B cell (primary cell): ENCODE data around the gene WIPI1. TPM values are rescaled to one million over a fixed set of nuclear protein-coding genes. Genes with fewer than 3 reads are reported as not detected.

Source experiments
- ATAC-seq: fragments of 200-7000 bp; cut with Tn5 transposase; one replicate; pipeline ENCODE4 v1.10.0; 2021; ENCODE audit warnings: low read depth, mild to moderate bottlenecking, moderate number of reproducible peaks, moderate library complexity
- CTCF ChIA-PET: fragments of 350-600 bp; sonication (Branson Sonifier 250); formaldehyde crosslinking; loops from one replicate; lab custom pipeline; 2021; ENCODE audit warnings: antibody characterized with exemption, inconsistent platforms; lab: Charles Lee
- POLR2A ChIA-PET: fragments of 350-600 bp; sonication (Branson Sonifier 250); formaldehyde crosslinking; loops from one replicate; lab custom pipeline; 2021; ENCODE audit warnings: antibody characterized with exemption; lab: Charles Lee
- DNase-seq: peaks from one replicate; pipeline ENCODE4 v3.0.0; 2013
- H2AFZ ChIP-seq: 2 replicates; pipeline ENCODE4 v1.6.1; 2012; ENCODE audit warnings: mild to moderate bottlenecking, low read depth, low read length; ENCODE audit not compliant: insufficient read depth, poor library complexity, severe bottlenecking
- H3K27ac ChIP-seq, 2 donors: 1 replicate in 1 of 2; 2 replicates in 1 of 2; pipeline ENCODE4 v1.5.1; 2012 to 2013; ENCODE audit warnings: low read length in 2 of 2, mild to moderate bottlenecking in 2 of 2, moderate library complexity in 1 of 2
- H3K27me3 ChIP-seq, 4 experiments: fragments of 200-600 bp in 1 of 4; sonication (generic) in 1 of 4; replicated peaks in 1 of 4; 1 replicate in 2 of 4; 2 replicates in 2 of 4; pipeline versions ENCODE4 v1.6.1 to v1.7.0; 2013 to 2016; ENCODE audit warnings: low read length in 3 of 4, mild to moderate bottlenecking in 2 of 4, mixed read lengths in 1 of 4, moderate library complexity in 1 of 4; ENCODE audit not compliant: insufficient read depth in 4 of 4, control insufficient read depth in 3 of 4; ENCODE audit errors: control extremely low read depth in 1 of 4
- H3K36me3 ChIP-seq, 2 experiments: replicated peaks in 1 of 2; 1 replicate in 1 of 2; 2 replicates in 1 of 2; pipeline versions ENCODE4 v1.6.1 to v1.7.1; 2013; ENCODE audit warnings: low read length in 1 of 2; ENCODE audit not compliant: insufficient read depth in 2 of 2, control insufficient read depth in 1 of 2; ENCODE audit errors: control extremely low read depth in 1 of 2, extremely low read depth in 1 of 2
- H3K4me1 ChIP-seq, 2 donors: fragments of 200-600 bp in 1 of 2; sonication (generic) in 1 of 2; 1 replicate in 1 of 2; 2 replicates in 1 of 2; pipeline versions ENCODE4 v1.5.1 to v1.6.1; 2013 to 2017; ENCODE audit warnings: low read length in 2 of 2; ENCODE audit not compliant: control insufficient read depth in 2 of 2, insufficient read depth in 2 of 2
- H3K4me2 ChIP-seq: replicated peaks from 2 replicates; pipeline ENCODE3; 2012; ENCODE audit warnings: mild to moderate bottlenecking, low read depth, low read length; ENCODE audit not compliant: poor library complexity, severe bottlenecking
- H3K4me3 ChIP-seq, 5 experiments: fragments of 200-600 bp in 1 of 5; sonication (generic) in 1 of 5; 1 replicate in 3 of 5; 2 replicates in 2 of 5; pipeline versions ENCODE4 v1.5.1 to v1.7.0; 2011 to 2016; ENCODE audit warnings: low read length in 4 of 5, mild to moderate bottlenecking in 4 of 5, low read depth in 2 of 5, control low read depth in 1 of 5, moderate library complexity in 1 of 5; ENCODE audit not compliant: insufficient read depth in 1 of 5; ENCODE audit errors: control extremely low read depth in 1 of 5, extremely low read depth in 1 of 5
- H3K79me2 ChIP-seq: fragments of 200-600 bp; sonication (generic); one replicate; pipeline ENCODE4 v1.6.0; 2016; ENCODE audit warnings: low read length; ENCODE audit not compliant: control insufficient read depth, insufficient read depth
- H3K9ac ChIP-seq: fragments of 200-600 bp; sonication (generic); 2 replicates; pipeline ENCODE4 v1.6.1; 2017; ENCODE audit warnings: mild to moderate bottlenecking, low read length, moderate library complexity
- H3K9me3 ChIP-seq, 3 donors: one replicate each; pipeline versions ENCODE4 v1.6.1 to v1.7.1; 2013; ENCODE audit warnings: low read length in 2 of 3; ENCODE audit not compliant: control insufficient read depth in 2 of 3, insufficient read depth in 1 of 3; ENCODE audit errors: control extremely low read depth in 1 of 3
- H4K20me1 ChIP-seq: 2 replicates; pipeline ENCODE4 v1.6.0; 2012; ENCODE audit warnings: mild to moderate bottlenecking, low read length; ENCODE audit not compliant: insufficient read depth, control insufficient read depth, poor library complexity, severe bottlenecking
- H3K27ac Mint-ChIP-seq: one replicate; pipeline ENCODE4 v1.8.0; 2021; ENCODE audit warnings: mixed read lengths
- H3K27me3 Mint-ChIP-seq: one replicate; pipeline ENCODE4 v1.8.0; 2021; ENCODE audit warnings: mixed read lengths
- H3K4me1 Mint-ChIP-seq: one replicate; pipeline ENCODE4 v1.8.0; 2021; ENCODE audit warnings: mixed read lengths
- H3K4me3 Mint-ChIP-seq: one replicate; pipeline ENCODE4 v1.8.0; 2021; ENCODE audit warnings: mixed read lengths
- H3K9me3 Mint-ChIP-seq: one replicate; pipeline ENCODE4 v1.8.0; 2022; ENCODE audit warnings: mixed read lengths; ENCODE audit not compliant: insufficient read depth
- CTCF ChIP-seq: fragments of 200-600 bp; IDR thresholded peaks from one replicate; pipeline ENCODE4 v1.8.0; 2022; ENCODE audit warnings: antibody characterized with exemption, mild to moderate bottlenecking
- EZH2 ChIP-seq: IDR thresholded peaks from 2 replicates; pipeline ENCODE4 v1.6.1; 2012; ENCODE audit warnings: borderline replicate concordance, low read depth, mild to moderate bottlenecking, moderate library complexity, low read length; ENCODE audit not compliant: insufficient read depth, poor library complexity, severe bottlenecking
- WGBS: methylation state at CpG from one replicate; pipeline ENCODE4 v1.1.5; 2013; ENCODE audit warnings: missing lambda C conversion rate; ENCODE audit not compliant: insufficient coverage; 5-methylcytosine and 5-hydroxymethylcytosine counted together
- intact Hi-C: fragments of 100-400 bp; cut with micrococcal nuclease; formaldehyde crosslinking; loops from one replicate; pipeline ENCODE4 v1.10.0; 2022
- polyA plus RNA-seq: library from polyadenylated mRNA; depleted of rRNA; stranded (reverse); fragments of >200 nt; gene quantifications from 2 replicates; pipeline ENCODE4 v1.2.3, GENCODE V29; 2012
- total RNA-seq, 2 donors: library from RNA; stranded (reverse); fragments of 120-200 nt in 1 of 2; gene quantifications; 1 replicate in 1 of 2; 2 replicates in 1 of 2; pipeline versions ENCODE4 v1.2.3 to v1.2.4, GENCODE V29; 2013 to 2022

WIPI1 gene
- total and polyA plus RNA-seq, 2 donors (not counting 1 experiment from before 2014, with no cell fraction given), result 6.0 to 14.7 TPM

DNA sequence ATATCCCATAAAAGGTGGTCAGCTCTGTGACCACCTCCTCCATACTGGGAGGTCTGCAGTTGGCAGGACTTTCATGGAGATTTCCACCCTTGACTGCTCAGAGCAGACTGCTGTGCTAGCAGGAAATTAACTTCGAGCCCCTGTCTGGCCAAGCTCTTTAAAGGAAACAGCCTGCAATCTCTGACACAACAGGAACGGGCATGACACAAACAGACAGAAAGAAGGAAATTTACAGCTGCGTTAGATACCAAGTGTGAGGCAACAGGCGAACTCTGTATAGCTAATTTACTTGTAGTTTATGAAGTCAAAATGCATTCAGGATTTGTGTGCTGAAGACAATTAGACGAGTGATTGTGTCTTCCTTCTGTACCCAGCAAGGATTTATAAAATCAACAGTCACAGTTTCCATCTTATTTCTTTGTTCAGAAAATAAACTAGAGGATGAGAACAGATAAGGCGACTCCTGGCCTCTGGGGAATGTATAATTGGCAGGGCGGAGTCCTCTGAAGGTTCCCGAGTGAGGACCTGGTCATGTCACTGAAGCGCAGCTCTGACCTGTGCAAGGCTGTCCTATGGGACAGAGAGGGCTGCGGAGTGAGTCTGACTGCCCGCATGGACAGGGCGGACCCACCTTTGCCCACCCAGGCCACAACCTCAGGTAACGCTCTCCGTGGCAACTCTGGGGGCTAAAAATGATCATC lies 16.1 kb downstream of the WIPI1 start:
- ATAC-seq (no peak), DNase-seq (peak; percentile 17)
- Histone ChIP-seq H3K79me2 (no peaks in the 10 kb centered on the region), H3K36me3 (no peaks in the 10 kb centered on the region), H3K9ac (no peak overlapping the region), H3K27ac (no peak overlapping the region), H3K4me3 (no peak overlapping the region), H3K4me2 (peak overlapping the region; percentile 42), H2AFZ (peak overlapping the region; percentile 50), H3K4me1 (peaks cover 41 to 44% of the 10 kb centered on the region in 2 donors), H4K20me1 (no peaks in the 10 kb centered on the region), H3K27me3 (no peaks in the 10 kb centered on the region), H3K9me3 (no peaks in the 10 kb centered on the region)
- peaks cover 51% of the 10 kb centered on the region for H3K4me1 Mint-ChIP-seq
- ChIA-PET CTCF (interaction anchor here (0.6 to 7.5 kb wide), 5 partner anchors 9 to 436 kb away, joined by 3 to 66 read pairs (median 3); partner anchors contain the start of gene WIPI1), POLR2A (no interaction called here)
- H3K27ac Mint-ChIP-seq, result peak overlapping the region; percentile 83
- no peak overlapping the region for H3K4me3 Mint-ChIP-seq
- 63% methylated on average over 7 of the region's 14 CpGs for WGBS
- TF ChIP-seq CTCF (no peak), EZH2 (no peak)
- H3K9me3 Mint-ChIP-seq, result no peaks in the 10 kb centered on the region
- no peaks in the 10 kb centered on the region for H3K27me3 Mint-ChIP-seq
- intact Hi-C loops, result no loop called here

DNA sequence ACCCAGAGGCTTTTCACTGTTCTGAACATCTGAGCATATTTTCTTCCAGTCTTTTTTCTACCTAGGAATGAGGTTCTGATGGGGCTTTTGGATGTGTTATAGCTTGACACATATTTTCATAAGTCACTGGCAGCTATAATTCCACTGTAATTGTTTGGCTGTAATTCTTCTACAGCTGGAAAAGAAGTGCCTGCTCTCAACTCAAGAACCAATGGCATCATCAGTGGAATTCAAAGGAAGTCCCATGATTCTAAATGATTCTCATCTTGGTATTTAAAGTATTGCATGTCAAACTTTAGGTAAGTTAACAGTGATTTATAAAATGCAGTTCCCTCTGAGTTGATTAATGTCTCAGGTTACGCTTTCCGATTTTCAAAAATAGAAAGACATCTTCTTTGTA lies 16.8 kb downstream of the WIPI1 start:
- Histone ChIP-seq H3K27me3 (no peaks in the 10 kb centered on the region), H3K4me3 (no peak overlapping the region), H2AFZ (no peak overlapping the region), H3K79me2 (no peaks in the 10 kb centered on the region), H3K9ac (no peak overlapping the region), H3K9me3 (no peaks in the 10 kb centered on the region), H3K27ac (no peak overlapping the region), H3K4me2 (peak overlapping the region; percentile 42), H3K36me3 (no peaks in the 10 kb centered on the region), H3K4me1 (peaks cover 43 to 47% of the 10 kb centered on the region in 2 donors), H4K20me1 (no peaks in the 10 kb centered on the region)
- intact Hi-C loops, result no loop called here
- Mint-ChIP-seq H3K27me3 (no peaks in the 10 kb centered on the region), H3K4me3 (no peak overlapping the region), H3K9me3 (no peaks in the 10 kb centered on the region), H3K4me1 (peaks cover 54% of the 10 kb centered on the region), H3K27ac (peak overlapping the region; percentile 83)
- CTCF ChIA-PET, result interaction anchor here (0.7 to 7.5 kb wide), 4 partner anchors 9 to 1065 kb away, joined by 3 to 66 read pairs (median 4); partner anchors contain the start of gene WIPI1
- DNase-seq (no peak), ATAC-seq (no peak)
- TF ChIP-seq CTCF (no peak), EZH2 (no peak)
- no CpG with 5 or more reads among the region's 2 CpGs for WGBS
- POLR2A ChIA-PET, result no interaction called here
